Measurements from ENCODE around the gene UGT2B17.
"Not testable (repeated sequence)": the region's sequence is repeated elsewhere in the genome, so short reads cannot be mapped to it uniquely, and the experiment has no call there.

Gene UGT2B17

GRCh38 chr4:68569466-68570121 is 6.5 kb downstream of the UGT2B17 start:
- no peak for DNase-seq (ENCODE audit: low spot score)

GRCh38 chr4:68569036-68569435 is 7.1 kb downstream of the UGT2B17 start:
- DNase-seq (ENCODE audit: low spot score), result not testable (repeated sequence)

- DNase-seq (ENCODE audit: low spot score), result not testable (repeated sequence)
Observed at GRCh38 chr4:68568535-68568934, 7.6 kb downstream of the UGT2B17 start.

GRCh38 chr4:68566364-68566763 is 9.8 kb downstream of the UGT2B17 start:
- DNase-seq (ENCODE audit: low spot score), result not testable (repeated sequence)

GRCh38 chr4:68565082-68565481 is 11.0 kb downstream of the UGT2B17 start:
- not testable (repeated sequence) for DNase-seq (ENCODE audit: low spot score)

GRCh38 chr4:68560364-68561070 is 15.6 kb downstream of the UGT2B17 start:
- DNase-seq (ENCODE audit: low spot score), result not testable (repeated sequence)

- DNase-seq (ENCODE audit: low spot score), result not testable (repeated sequence)
Observed at GRCh38 chr4:68553830-68554229, 22.3 kb downstream of the UGT2B17 start.

GRCh38 chr4:68552818-68553811 is 23.0 kb downstream of the UGT2B17 start:
- not testable (repeated sequence) for DNase-seq (ENCODE audit: low spot score)

- DNase-seq (ENCODE audit: low spot score), result not testable (repeated sequence)
Observed at GRCh38 chr4:68542742-68543141, 33.4 kb downstream of the UGT2B17 start.

- DNase-seq (ENCODE audit: low spot score), result no peak
Observed at GRCh38 chr4:68536375-68536774, 39.7 kb downstream of the UGT2B17 start.

GRCh38 chr4:68535974-68536373 is 40.1 kb downstream of the UGT2B17 start:
- no peak for DNase-seq (ENCODE audit: low spot score)

GRCh38 chr4:68522232-68522631 is 53.9 kb downstream of the UGT2B17 start:
- not testable (repeated sequence) for DNase-seq (ENCODE audit: low spot score)

GRCh38 chr4:68520985-68521384 is 55.1 kb downstream of the UGT2B17 start:
- no peak for DNase-seq (ENCODE audit: low spot score)

- no peak for DNase-seq (ENCODE audit: low spot score)
Observed at GRCh38 chr4:68518889-68519288, 57.2 kb downstream of the UGT2B17 start.

- DNase-seq (ENCODE audit: low spot score), result not testable (repeated sequence)
Observed at GRCh38 chr4:68505452-68505851, 70.7 kb downstream of the UGT2B17 start.

- not testable (repeated sequence) for DNase-seq (ENCODE audit: low spot score)
Observed at GRCh38 chr4:68504836-68505235, 71.3 kb downstream of the UGT2B17 start.

GRCh38 chr4:68503462-68503861 is 72.7 kb downstream of the UGT2B17 start:
- DNase-seq (ENCODE audit: low spot score), result not testable (repeated sequence)

GRCh38 chr4:68499021-68499420 is 77.1 kb downstream of the UGT2B17 start:
- DNase-seq (ENCODE audit: low spot score), result no peak

- peak; percentile 58 for DNase-seq (ENCODE audit: low spot score)
Observed at GRCh38 chr4:68498413-68499007, 77.6 kb downstream of the UGT2B17 start.

- DNase-seq (ENCODE audit: low spot score), result no peak
Observed at GRCh38 chr4:68494688-68495087, 81.4 kb downstream of the UGT2B17 start.

GRCh38 chr4:68490826-68491457 is 85.2 kb downstream of the UGT2B17 start:
- no peak for DNase-seq (ENCODE audit: low spot score)

Measured in SK-N-DZ (cell line).